ENCODE measurements around the gene KATNBL1. TPM values are rescaled to one million over a fixed set of nuclear protein-coding genes. Genes with fewer than 3 reads are reported as not detected.
"Not testable (repeated sequence)": the region's sequence is repeated elsewhere in the genome, so short reads cannot be mapped to it uniquely, and the experiment has no call there.

KATNBL1 gene
- total and polyA plus RNA-seq, 4 donors: 6.4 to 26.2 (median 22.0) TPM

DNA sequence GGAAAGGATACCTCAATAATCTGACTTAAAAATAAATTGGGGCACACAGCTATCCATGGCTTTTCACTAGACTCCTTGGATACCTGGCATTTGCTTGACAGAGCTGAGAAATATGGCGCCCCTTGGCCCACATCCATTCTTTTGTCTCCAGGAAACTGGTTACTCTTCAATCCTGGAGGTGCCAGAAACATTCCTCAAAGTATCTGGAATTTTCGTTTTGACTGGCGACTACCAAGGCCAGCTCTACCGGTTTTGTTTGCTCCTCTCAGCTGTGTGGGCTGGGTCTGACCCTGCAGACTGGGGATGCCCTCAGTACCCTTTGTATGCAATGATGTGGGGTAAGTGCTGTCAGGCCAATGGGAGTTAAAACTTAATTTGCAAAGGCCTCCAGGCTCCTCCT, 27.0 kb downstream of the KATNBL1 start:
- TF ChIP-seq, protein P1, sequence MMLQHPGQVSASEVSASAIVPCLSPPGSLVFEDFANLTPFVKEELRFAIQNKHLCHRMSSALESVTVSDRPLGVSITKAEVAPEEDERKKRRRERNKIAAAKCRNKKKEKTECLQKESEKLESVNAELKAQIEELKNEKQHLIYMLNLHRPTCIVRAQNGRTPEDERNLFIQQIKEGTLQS (IDR thresholded peaks at IDR 0.05): no peak
- no peak for TF ChIP-seq FOXA2 (IDR thresholded peaks at IDR 0.05)
- TF ChIP-seq GABPA (IDR thresholded peaks at IDR 0.05 in 1 of 2, conservative IDR thresholded peaks at IDR 0.05 in 1 of 2): no peak
- TF ChIP-seq, protein P2, sequence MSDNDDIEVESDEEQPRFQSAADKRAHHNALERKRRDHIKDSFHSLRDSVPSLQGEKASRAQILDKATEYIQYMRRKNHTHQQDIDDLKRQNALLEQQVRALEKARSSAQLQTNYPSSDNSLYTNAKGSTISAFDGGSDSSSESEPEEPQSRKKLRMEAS (IDR thresholded peaks at IDR 0.05): no peak
- TF ChIP-seq, protein P3, sequence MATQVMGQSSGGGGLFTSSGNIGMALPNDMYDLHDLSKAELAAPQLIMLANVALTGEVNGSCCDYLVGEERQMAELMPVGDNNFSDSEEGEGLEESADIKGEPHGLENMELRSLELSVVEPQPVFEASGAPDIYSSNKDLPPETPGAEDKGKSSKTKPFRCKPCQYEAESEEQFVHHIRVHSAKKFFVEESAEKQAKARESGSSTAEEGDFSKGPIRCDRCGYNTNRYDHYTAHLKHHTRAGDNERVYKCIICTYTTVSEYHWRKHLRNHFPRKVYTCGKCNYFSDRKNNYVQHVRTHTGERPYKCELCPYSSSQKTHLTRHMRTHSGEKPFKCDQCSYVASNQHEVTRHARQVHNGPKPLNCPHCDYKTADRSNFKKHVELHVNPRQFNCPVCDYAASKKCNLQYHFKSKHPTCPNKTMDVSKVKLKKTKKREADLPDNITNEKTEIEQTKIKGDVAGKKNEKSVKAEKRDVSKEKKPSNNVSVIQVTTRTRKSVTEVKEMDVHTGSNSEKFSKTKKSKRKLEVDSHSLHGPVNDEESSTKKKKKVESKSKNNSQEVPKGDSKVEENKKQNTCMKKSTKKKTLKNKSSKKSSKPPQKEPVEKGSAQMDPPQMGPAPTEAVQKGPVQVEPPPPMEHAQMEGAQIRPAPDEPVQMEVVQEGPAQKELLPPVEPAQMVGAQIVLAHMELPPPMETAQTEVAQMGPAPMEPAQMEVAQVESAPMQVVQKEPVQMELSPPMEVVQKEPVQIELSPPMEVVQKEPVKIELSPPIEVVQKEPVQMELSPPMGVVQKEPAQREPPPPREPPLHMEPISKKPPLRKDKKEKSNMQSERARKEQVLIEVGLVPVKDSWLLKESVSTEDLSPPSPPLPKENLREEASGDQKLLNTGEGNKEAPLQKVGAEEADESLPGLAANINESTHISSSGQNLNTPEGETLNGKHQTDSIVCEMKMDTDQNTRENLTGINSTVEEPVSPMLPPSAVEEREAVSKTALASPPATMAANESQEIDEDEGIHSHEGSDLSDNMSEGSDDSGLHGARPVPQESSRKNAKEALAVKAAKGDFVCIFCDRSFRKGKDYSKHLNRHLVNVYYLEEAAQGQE (IDR thresholded peaks at IDR 0.05): no peak
- TF ChIP-seq RXRA (IDR thresholded peaks at IDR 0.05): no peak

DNA sequence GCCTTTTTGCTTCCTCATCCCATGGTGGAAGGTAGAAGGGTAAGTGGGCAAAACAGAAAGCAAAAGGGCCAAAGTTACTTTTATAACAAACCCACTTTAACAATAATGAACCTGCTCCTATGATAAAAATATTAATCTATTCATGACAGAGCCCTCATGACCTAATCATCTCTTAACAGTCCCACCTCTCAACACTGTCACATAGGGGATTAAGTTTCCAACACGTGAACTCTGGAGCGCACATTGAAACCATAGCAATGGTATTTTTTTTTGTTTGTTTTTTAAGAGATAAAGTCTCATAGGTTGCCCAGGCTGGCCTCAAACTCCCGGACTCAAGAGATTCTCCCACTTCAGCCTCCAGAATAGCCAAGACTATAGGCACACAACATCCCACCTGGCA, 30.7 kb downstream of the KATNBL1 start:
- Histone ChIP-seq H3K9me3 (ENCODE audit: control insufficient read depth in 4 of 4, low read length in 3 of 4) (no peaks in the 10 kb centered on the region), H3K27ac (ENCODE audit: low read depth in 1 of 2, low read length in 2 of 2) (no peak overlapping the region), H3K27me3 (ENCODE audit: control insufficient read depth in 4 of 4, insufficient read depth in 4 of 4, low read length in 3 of 4) (no peaks in the 10 kb centered on the region), H3K36me3 (ENCODE audit: control insufficient read depth in 4 of 4, insufficient read depth in 3 of 4, low read depth in 1 of 4, low read length in 3 of 4) (peaks cover 0 to 3% (median 0%) of the 10 kb centered on the region in 4 donors), H3K4me3 (ENCODE audit: low read depth in 1 of 3, low read length in 3 of 3) (no peak overlapping the region), H3K4me1 (ENCODE audit: control insufficient read depth in 4 of 4, insufficient read depth in 4 of 4, low read length in 3 of 4) (no peaks in the 10 kb centered on the region), H3K9ac (ENCODE audit: low read depth in 1 of 2, low read length in 2 of 2) (no peak overlapping the region)
- no peak for TF ChIP-seq YY1 (IDR thresholded peaks at IDR 0.05)
- no peak for TF ChIP-seq HNF4A (conservative IDR thresholded peaks at IDR 0.05)
- TF ChIP-seq EGR1 (IDR thresholded peaks at IDR 0.05; ENCODE audit: low read depth in 2 of 2): no peak
- TF ChIP-seq, protein P4, sequence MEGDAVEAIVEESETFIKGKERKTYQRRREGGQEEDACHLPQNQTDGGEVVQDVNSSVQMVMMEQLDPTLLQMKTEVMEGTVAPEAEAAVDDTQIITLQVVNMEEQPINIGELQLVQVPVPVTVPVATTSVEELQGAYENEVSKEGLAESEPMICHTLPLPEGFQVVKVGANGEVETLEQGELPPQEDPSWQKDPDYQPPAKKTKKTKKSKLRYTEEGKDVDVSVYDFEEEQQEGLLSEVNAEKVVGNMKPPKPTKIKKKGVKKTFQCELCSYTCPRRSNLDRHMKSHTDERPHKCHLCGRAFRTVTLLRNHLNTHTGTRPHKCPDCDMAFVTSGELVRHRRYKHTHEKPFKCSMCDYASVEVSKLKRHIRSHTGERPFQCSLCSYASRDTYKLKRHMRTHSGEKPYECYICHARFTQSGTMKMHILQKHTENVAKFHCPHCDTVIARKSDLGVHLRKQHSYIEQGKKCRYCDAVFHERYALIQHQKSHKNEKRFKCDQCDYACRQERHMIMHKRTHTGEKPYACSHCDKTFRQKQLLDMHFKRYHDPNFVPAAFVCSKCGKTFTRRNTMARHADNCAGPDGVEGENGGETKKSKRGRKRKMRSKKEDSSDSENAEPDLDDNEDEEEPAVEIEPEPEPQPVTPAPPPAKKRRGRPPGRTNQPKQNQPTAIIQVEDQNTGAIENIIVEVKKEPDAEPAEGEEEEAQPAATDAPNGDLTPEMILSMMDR (IDR thresholded peaks at IDR 0.05; ENCODE audit: low read depth, low read length, missing input control): no peak
- TF ChIP-seq GABPA (IDR thresholded peaks at IDR 0.05 in 1 of 2, conservative IDR thresholded peaks at IDR 0.05 in 1 of 2): no peak
- TF ChIP-seq, protein P1 (IDR thresholded peaks at IDR 0.05): no peak
- TF ChIP-seq, protein P2 (IDR thresholded peaks at IDR 0.05): no peak
- WGBS: 95% methylated on average over 3 of the region's 3 CpGs
- DNase-seq (ENCODE audit: low spot score): no peak

More for the DNA sequence above, 27.0 kb downstream of the KATNBL1 start:
- no peak for DNase-seq (ENCODE audit: low spot score)
- 50% methylated on average over 4 of the region's 4 CpGs for WGBS
- Histone ChIP-seq H3K9me3 (ENCODE audit: control insufficient read depth in 4 of 4, low read length in 3 of 4) (no peaks in the 10 kb centered on the region), H3K4me3 (ENCODE audit: low read depth in 1 of 3, low read length in 3 of 3) (no peak overlapping the region), H3K4me1 (ENCODE audit: control insufficient read depth in 4 of 4, insufficient read depth in 4 of 4, low read length in 3 of 4) (no peaks in the 10 kb centered on the region), H3K9ac (ENCODE audit: low read depth in 1 of 2, low read length in 2 of 2) (no peak overlapping the region), H3K36me3 (ENCODE audit: control insufficient read depth in 4 of 4, insufficient read depth in 3 of 4, low read depth in 1 of 4, low read length in 3 of 4) (no peaks in the 10 kb centered on the region), H3K27ac (ENCODE audit: low read depth in 1 of 2, low read length in 2 of 2) (no peak overlapping the region), H3K27me3 (ENCODE audit: control insufficient read depth in 4 of 4, insufficient read depth in 4 of 4, low read length in 3 of 4) (no peaks in the 10 kb centered on the region)

DNA sequence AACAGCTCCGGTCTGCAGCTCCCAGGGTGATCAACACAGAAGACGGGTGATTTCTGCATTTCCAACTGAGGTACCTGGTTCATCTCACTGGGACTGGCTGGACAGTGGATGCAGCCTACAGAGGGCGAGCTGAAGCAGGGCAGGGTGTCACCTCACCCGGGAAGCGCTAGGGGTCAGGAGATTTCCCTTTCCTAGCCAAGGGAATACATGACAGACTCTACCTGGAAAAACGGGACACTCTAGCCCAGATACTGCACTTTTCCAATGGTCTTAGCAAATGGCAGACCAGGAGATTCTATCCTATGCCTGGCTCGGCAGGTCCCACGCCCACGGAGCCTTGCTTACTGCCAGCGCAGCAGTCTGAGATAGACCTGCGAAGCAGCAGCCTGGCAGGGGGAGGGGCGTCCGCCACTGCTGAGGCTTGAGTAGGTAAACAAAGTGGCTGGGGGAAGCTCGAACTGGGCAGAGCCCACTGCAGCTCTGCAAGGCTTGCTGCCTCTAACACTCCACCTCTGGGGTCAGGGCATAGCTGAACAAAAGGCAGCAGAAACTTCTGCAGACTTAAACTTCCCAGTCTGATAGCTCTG, 43.8 kb downstream of the KATNBL1 start:
- H3K27me3 ChIP-seq (ENCODE audit: control insufficient read depth in 4 of 4, insufficient read depth in 4 of 4, low read length in 3 of 4); H3K4me3 ChIP-seq (ENCODE audit: low read depth in 1 of 3, low read length in 3 of 3); H3K27ac ChIP-seq (ENCODE audit: low read depth in 1 of 2, low read length in 2 of 2); H3K9me3 ChIP-seq (ENCODE audit: control insufficient read depth in 4 of 4, low read length in 3 of 4); H3K9ac ChIP-seq (ENCODE audit: low read depth in 1 of 2, low read length in 2 of 2); DNase-seq (ENCODE audit: low spot score); H3K4me1 ChIP-seq (ENCODE audit: control insufficient read depth in 4 of 4, insufficient read depth in 4 of 4, low read length in 3 of 4): not testable (repeated sequence)
- peaks cover 2 to 13% (median 7%) of the 10 kb centered on the region in 4 donors for H3K36me3 ChIP-seq (ENCODE audit: control insufficient read depth in 4 of 4, insufficient read depth in 3 of 4, low read depth in 1 of 4, low read length in 3 of 4)
- 92% methylated on average over 14 of the region's 14 CpGs for WGBS
